Smooth muscle cell of the umbilical artery (primary cell): ENCODE results near the gene GAGE12G. TPM values are rescaled to one million over a fixed set of nuclear protein-coding genes. Genes with fewer than 3 reads are reported as not detected.

ENCODE experiments used
- total RNA-seq: library from RNA; depleted of rRNA; stranded (reverse); fragments of >200 nt; gene quantifications from 2 replicates; pipeline ENCODE4 v1.2.3, GENCODE V29; 2014

The GAGE12G gene
- total RNA-seq, result not detected in 2 replicates

GRCh38 chrX:49570100-49570499 lies at the start of gene GAGE12G:
TSS of gene GAGE12G (plus strand) at chrX:49570400. CDS start at chrX:49571555, 1,155 bp downstream.

GRCh38 chrX:49531877-49532276 lies 38.3 kb upstream of the GAGE12G start, which contains the start of gene GAGE12C:
TSS of gene GAGE12C (plus strand) at chrX:49532177. CDS start at chrX:49533332, 1,155 bp downstream.

GRCh38 chrX:49541433-49541832 lies 28.8 kb upstream of the GAGE12G start, which contains the start of gene GAGE12D:
TSS of gene GAGE12D (plus strand) at chrX:49541733. CDS start at chrX:49542888, 1,155 bp downstream.

GRCh38 chrX:49550989-49551388 lies 19.2 kb upstream of the GAGE12G start, which contains the start of gene GAGE12E:
TSS of gene GAGE12E (plus strand) at chrX:49551289. CDS start at chrX:49552444, 1,155 bp downstream.

GRCh38 chrX:49560542-49560941 lies 9.7 kb upstream of the GAGE12G start, which contains the start of gene GAGE12F:
TSS of gene GAGE12F (plus strand) at chrX:49560842. CDS start at chrX:49561997, 1,155 bp downstream.

GRCh38 chrX:49579649-49580048 lies 9.4 kb downstream of the GAGE12G start, which contains the start of gene GAGE12H:
TSS of gene GAGE12H (plus strand) at chrX:49579949. CDS start at chrX:49581104, 1,155 bp downstream.

GRCh38 chrX:49589196-49589595 lies 19.0 kb downstream of the GAGE12G start, which contains the start of gene GAGE2A:
TSS of gene GAGE2A (plus strand) at chrX:49589496. CDS start at chrX:49590651, 1,155 bp downstream.

GRCh38 chrX:49598720-49599119 lies 28.5 kb downstream of the GAGE12G start, which contains the start of gene GAGE1:
TSS of gene GAGE1 (plus strand) at chrX:49599020. CDS start at chrX:49600175, 1,155 bp downstream.

Other genes with a start within 250 kb of the GAGE12G start
- gene GAGE12J, start 248.4 kb upstream of the GAGE12G start, total RNA-seq, result not detected in 2 replicates
- gene GAGE13, start 238.8 kb upstream of the GAGE12G start, total RNA-seq, result not detected in 2 replicates
- not detected in 2 replicates for gene GAGE12C, start 38.2 kb upstream of the GAGE12G start, total RNA-seq
- gene GAGE12D, start 28.7 kb upstream of the GAGE12G start, total RNA-seq, result not detected in 2 replicates
- gene GAGE12E, start 19.1 kb upstream of the GAGE12G start, total RNA-seq, result not detected in 2 replicates
- not detected in 2 replicates for gene GAGE12F, start 9.6 kb upstream of the GAGE12G start, total RNA-seq
- not detected in 2 replicates for gene GAGE12H, start 9.5 kb downstream of the GAGE12G start, total RNA-seq
- gene GAGE2A, start 19.1 kb downstream of the GAGE12G start, total RNA-seq, result not detected in 2 replicates
- not detected in 2 replicates for gene GAGE1, start 28.6 kb downstream of the GAGE12G start, total RNA-seq
- not detected in 2 replicates for gene PAGE1, start 125.6 kb downstream of the GAGE12G start, total RNA-seq